KMS-11 (cell line): ENCODE results near the gene CD58.

ENCODE experiments used
- H2AFZ ChIP-seq: fragments of 200-600 bp; sonication (generic); 2 replicates; pipeline ENCODE4 v1.6.1; 2016; ENCODE audit warnings: antibody characterized with exemption, mixed run types, low read depth
- H3K27ac ChIP-seq: fragments of 200-600 bp; sonication (generic); 2 replicates; pipeline ENCODE4 v1.6.1; 2016; ENCODE audit warnings: mild to moderate bottlenecking, mixed run types
- H3K27me3 ChIP-seq: fragments of 200-600 bp; sonication (generic); 2 replicates; pipeline ENCODE4 v1.6.1; 2017; ENCODE audit warnings: mild to moderate bottlenecking, low read depth, mixed run types, moderate library complexity; ENCODE audit not compliant: insufficient read depth
- H3K36me3 ChIP-seq: fragments of 200-600 bp; sonication (generic); 2 replicates; pipeline ENCODE4 v1.6.1; 2017; ENCODE audit warnings: mild to moderate bottlenecking, mixed run types; ENCODE audit not compliant: insufficient read depth
- H3K4me1 ChIP-seq: fragments of 200-600 bp; sonication (generic); 2 replicates; pipeline ENCODE4 v1.6.1; 2016; ENCODE audit warnings: mild to moderate bottlenecking, low read depth, mixed run types; ENCODE audit not compliant: poor library complexity, severe bottlenecking
- H3K4me2 ChIP-seq: fragments of 200-600 bp; sonication (generic); 2 replicates; pipeline ENCODE4 v1.7.0; 2016; ENCODE audit warnings: mild to moderate bottlenecking, mixed run types
- H3K4me3 ChIP-seq: fragments of 200-600 bp; sonication (generic); IDR thresholded peaks from 2 replicates; pipeline ENCODE4 v1.6.1; 2017; ENCODE audit warnings: low read depth, low read length, mixed read lengths; ENCODE audit not compliant: insufficient read depth
- H3K79me2 ChIP-seq: fragments of 200-600 bp; sonication (generic); 2 replicates; pipeline ENCODE4 v1.6.1; 2016; ENCODE audit warnings: low read depth, mixed run types; ENCODE audit not compliant: insufficient read depth
- H3K9ac ChIP-seq: fragments of 200-600 bp; sonication (generic); 2 replicates; pipeline ENCODE4 v1.6.1; 2016; ENCODE audit warnings: mild to moderate bottlenecking, mixed run types
- H4K20me1 ChIP-seq: fragments of 200-600 bp; sonication (generic); 2 replicates; pipeline ENCODE4 v1.6.1; 2016; ENCODE audit warnings: mild to moderate bottlenecking, mixed run types; ENCODE audit not compliant: insufficient read depth
- TF ChIP-seq, protein P1 (sequence below): fragments of 200-600 bp; sonication (generic); conservative IDR thresholded peaks from 2 replicates; pipeline ENCODE4 v1.6.1; 2017; ENCODE audit warnings: low read depth, mild to moderate bottlenecking, antibody characterized with exemption, low read length, moderate library complexity, mixed read lengths

The CD58 gene

GRCh38 chr1:116518400-116518799, 52.4 kb downstream of the CD58 start:
- H2AFZ ChIP-seq, result no peak overlapping the region
- no peaks in the 10 kb centered on the region for H3K27me3 ChIP-seq
- H3K4me1 ChIP-seq, result no peaks in the 10 kb centered on the region
- H4K20me1 ChIP-seq, result no peaks in the 10 kb centered on the region
- H3K9ac ChIP-seq, result no peak overlapping the region
- no peaks in the 10 kb centered on the region for H3K36me3 ChIP-seq
- no peaks in the 10 kb centered on the region for H3K79me2 ChIP-seq
- no peak overlapping the region for H3K4me2 ChIP-seq
- no peak overlapping the region for H3K4me3 ChIP-seq
- no peak overlapping the region for H3K27ac ChIP-seq
- TF ChIP-seq, protein P1, sequence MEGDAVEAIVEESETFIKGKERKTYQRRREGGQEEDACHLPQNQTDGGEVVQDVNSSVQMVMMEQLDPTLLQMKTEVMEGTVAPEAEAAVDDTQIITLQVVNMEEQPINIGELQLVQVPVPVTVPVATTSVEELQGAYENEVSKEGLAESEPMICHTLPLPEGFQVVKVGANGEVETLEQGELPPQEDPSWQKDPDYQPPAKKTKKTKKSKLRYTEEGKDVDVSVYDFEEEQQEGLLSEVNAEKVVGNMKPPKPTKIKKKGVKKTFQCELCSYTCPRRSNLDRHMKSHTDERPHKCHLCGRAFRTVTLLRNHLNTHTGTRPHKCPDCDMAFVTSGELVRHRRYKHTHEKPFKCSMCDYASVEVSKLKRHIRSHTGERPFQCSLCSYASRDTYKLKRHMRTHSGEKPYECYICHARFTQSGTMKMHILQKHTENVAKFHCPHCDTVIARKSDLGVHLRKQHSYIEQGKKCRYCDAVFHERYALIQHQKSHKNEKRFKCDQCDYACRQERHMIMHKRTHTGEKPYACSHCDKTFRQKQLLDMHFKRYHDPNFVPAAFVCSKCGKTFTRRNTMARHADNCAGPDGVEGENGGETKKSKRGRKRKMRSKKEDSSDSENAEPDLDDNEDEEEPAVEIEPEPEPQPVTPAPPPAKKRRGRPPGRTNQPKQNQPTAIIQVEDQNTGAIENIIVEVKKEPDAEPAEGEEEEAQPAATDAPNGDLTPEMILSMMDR, result no peak

DNA sequence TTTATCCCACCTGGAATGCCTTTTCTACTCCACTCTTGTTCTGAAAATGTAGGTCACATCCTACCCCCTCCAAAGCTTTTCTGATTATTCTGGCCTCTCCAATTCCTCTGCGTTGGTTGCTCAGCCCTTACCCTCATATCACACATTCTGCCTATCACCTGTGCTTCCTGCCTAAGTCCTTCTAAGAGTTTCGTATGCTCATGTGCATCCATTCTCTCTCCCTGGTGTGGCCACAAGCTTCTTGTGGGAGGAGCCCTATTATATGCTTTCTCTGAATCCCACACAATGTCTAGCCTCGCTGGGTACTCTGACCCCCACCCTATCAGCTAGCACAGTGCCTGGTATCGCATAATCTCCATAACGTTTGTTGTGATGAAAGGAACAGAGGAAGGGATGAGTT, 54.2 kb downstream of the CD58 start:
- H3K27ac ChIP-seq, result no peak overlapping the region
- no peaks in the 10 kb centered on the region for H3K27me3 ChIP-seq
- no peak overlapping the region for H3K4me3 ChIP-seq
- no peaks in the 10 kb centered on the region for H3K4me1 ChIP-seq
- no peaks in the 10 kb centered on the region for H4K20me1 ChIP-seq
- no peaks in the 10 kb centered on the region for H3K79me2 ChIP-seq
- H2AFZ ChIP-seq, result no peak overlapping the region
- H3K9ac ChIP-seq, result no peak overlapping the region
- no peaks in the 10 kb centered on the region; the same call in 1 of the 2 replicates for H3K36me3 ChIP-seq
- TF ChIP-seq, protein P1, result no peak
- H3K4me2 ChIP-seq, result no peak overlapping the region

DNA sequence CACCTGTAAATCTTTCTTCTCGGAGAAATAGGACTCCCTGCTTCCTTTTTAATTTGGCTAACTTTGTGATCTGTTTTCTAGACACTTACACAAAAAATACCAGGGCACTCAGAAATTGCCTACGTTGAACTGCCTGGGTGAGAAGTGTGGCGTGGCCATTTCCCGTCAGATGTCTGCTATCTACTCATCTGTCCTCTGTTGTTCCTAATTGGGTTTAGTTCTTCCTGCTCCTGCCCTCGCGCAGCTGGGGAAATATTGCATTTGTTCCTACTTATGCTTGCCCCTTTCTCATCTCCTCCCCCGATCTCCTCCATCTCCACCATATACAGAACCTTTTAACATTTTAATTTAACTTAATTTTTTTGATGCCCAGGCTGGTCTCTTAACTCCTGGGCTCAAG, 55.1 kb downstream of the CD58 start:
- H3K27me3 ChIP-seq, result no peaks in the 10 kb centered on the region
- no peaks in the 10 kb centered on the region for H4K20me1 ChIP-seq
- no peaks in the 10 kb centered on the region; the same call in 1 of the 2 replicates for H3K36me3 ChIP-seq
- no peaks in the 10 kb centered on the region for H3K79me2 ChIP-seq
- no peak overlapping the region for H2AFZ ChIP-seq
- TF ChIP-seq, protein P1, result no peak
- H3K4me3 ChIP-seq, result no peak overlapping the region
- H3K4me1 ChIP-seq, result no peaks in the 10 kb centered on the region
- no peak overlapping the region for H3K27ac ChIP-seq
- H3K9ac ChIP-seq, result no peak overlapping the region
- H3K4me2 ChIP-seq, result no peak overlapping the region

DNA sequence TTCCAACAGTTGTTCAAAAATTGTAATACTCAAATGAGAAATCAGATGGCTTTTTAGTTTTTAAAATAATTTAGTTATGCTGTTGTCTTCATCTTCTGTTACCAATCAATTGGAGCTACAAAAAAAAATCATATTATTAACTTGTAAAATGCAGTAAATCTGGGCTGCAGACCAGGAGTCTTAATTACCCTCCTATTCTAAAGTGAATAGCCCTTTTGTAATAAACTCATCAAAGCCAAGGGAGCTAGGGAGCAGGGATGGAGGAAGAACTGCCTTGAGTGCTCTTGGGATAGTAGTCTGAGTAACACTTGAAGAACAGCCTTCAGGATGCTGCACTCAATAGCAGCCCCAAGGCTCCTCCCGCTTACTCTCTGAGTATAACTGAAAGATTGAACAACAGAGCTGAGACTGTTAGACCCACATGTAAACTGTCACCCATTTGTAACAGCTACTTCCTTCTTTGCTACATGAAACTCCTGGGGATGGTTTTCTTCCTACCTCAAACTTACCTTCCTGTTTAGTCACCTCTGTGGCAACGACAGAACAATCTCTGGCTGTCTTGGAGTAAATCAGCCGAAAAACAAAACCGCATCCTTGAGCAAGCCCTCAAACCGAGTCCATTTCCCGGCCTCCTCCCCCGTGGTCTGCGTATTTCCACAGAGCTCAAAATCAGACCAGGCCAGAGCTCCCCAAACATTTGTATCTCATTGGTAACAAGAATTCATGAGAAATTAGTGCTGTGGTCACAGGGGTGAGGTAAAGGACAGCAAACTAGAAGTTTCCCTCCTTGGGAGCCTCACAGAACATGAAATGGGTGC, 55.9 kb downstream of the CD58 start:
- Histone ChIP-seq H4K20me1 (no peaks in the 10 kb centered on the region), H2AFZ (no peak overlapping the region), H3K4me3 (no peak overlapping the region), H3K36me3 (no peaks in the 10 kb centered on the region; the same call in 1 of the 2 replicates), H3K27me3 (no peaks in the 10 kb centered on the region), H3K4me1 (no peaks in the 10 kb centered on the region), H3K9ac (no peak overlapping the region), H3K4me2 (no peak overlapping the region), H3K27ac (no peak overlapping the region), H3K79me2 (no peaks in the 10 kb centered on the region)
- TF ChIP-seq, protein P1, result no peak
